OCI-LY7 (cell line): ENCODE results near the gene TAF3. TPM values are rescaled to one million over a fixed set of nuclear protein-coding genes. Genes with fewer than 3 reads are reported as not detected.

Source experiments
- BruUV-seq: library from RNA; stranded (reverse); fragments of 400-500 nt; replicated peaks from 2 replicates; lab custom pipeline; 2021; lab: Mats Ljungman, UMichigan
- CTCF ChIA-PET: fragments of 300-600 bp; sonication (Branson Sonifier 250); formaldehyde crosslinking; loops from one replicate; lab custom pipeline; 2022; ENCODE audit warnings: antibody characterized with exemption; ENCODE audit not compliant: unreplicated experiment; lab: Charles Lee
- POLR2A ChIA-PET: fragments of 300-600 bp; sonication (Branson Sonifier 250); formaldehyde crosslinking; loops from one replicate; lab custom pipeline; 2022; ENCODE audit warnings: antibody characterized with exemption; lab: Charles Lee
- DNase-seq: peaks from one replicate; pipeline ENCODE4 v3.0.0-alpha.2; 2015; ENCODE audit warnings: low spot score
- H2AFZ ChIP-seq: fragments of 200-600 bp; sonication (generic), shearing (Covaris generic); 2 replicates; pipeline ENCODE4 v1.6.1; 2014; ENCODE audit warnings: mild to moderate bottlenecking, antibody characterized with exemption, low read length, moderate library complexity
- H3K27ac ChIP-seq: fragments of 200-600 bp; sonication (generic); 2 replicates; pipeline ENCODE4 v1.5.1; 2014; ENCODE audit warnings: mixed run types, low read depth, mild to moderate bottlenecking, moderate library complexity, low read length, inconsistent platforms; ENCODE audit not compliant: poor library complexity, severe bottlenecking
- H3K36me3 ChIP-seq: fragments of 200-600 bp; sonication (generic); 2 replicates; pipeline ENCODE4 v1.6.1; 2014; ENCODE audit warnings: mild to moderate bottlenecking, antibody characterized with exemption, low read length, moderate library complexity, mixed read lengths; ENCODE audit not compliant: insufficient read depth
- H3K4me1 ChIP-seq: fragments of 200-600 bp; sonication (generic); 2 replicates; pipeline ENCODE4 v1.5.1; 2014; ENCODE audit warnings: mild to moderate bottlenecking, low read length; ENCODE audit not compliant: insufficient read depth, poor library complexity, severe bottlenecking
- H3K4me2 ChIP-seq: fragments of 200-600 bp; sonication (generic); 2 replicates; pipeline ENCODE4 v1.6.1; 2014; ENCODE audit warnings: mild to moderate bottlenecking, low read length
- H3K4me3 ChIP-seq: fragments of 200-600 bp; sonication (generic); 2 replicates; pipeline ENCODE4 v1.5.1; 2014; ENCODE audit warnings: mild to moderate bottlenecking, low read depth, low read length; ENCODE audit not compliant: poor library complexity, severe bottlenecking
- H3K79me2 ChIP-seq: fragments of 200-600 bp; sonication (generic); 2 replicates; pipeline ENCODE4 v1.6.1; 2016; ENCODE audit warnings: low read depth, mild to moderate bottlenecking, low read length, moderate library complexity, mixed read lengths; ENCODE audit not compliant: insufficient read depth
- H3K9me2 ChIP-seq: fragments of 200-600 bp; sonication (generic); 2 replicates; pipeline ENCODE4 v1.6.1; 2016; ENCODE audit warnings: mild to moderate bottlenecking, low read length, mixed read lengths; ENCODE audit not compliant: insufficient read depth
- H3K9me3 ChIP-seq: fragments of 200-600 bp; sonication (generic); 2 replicates; pipeline ENCODE4 v1.6.1; 2014; ENCODE audit warnings: mild to moderate bottlenecking, mixed run types, low read length, mixed read lengths
- H4K20me1 ChIP-seq: fragments of 200-600 bp; sonication (generic); 2 replicates; pipeline ENCODE4 v1.6.1; 2014; ENCODE audit warnings: mild to moderate bottlenecking, antibody characterized with exemption, low read length, moderate library complexity, mixed read lengths; ENCODE audit not compliant: insufficient read depth
- CTCF ChIP-seq: fragments of 200-600 bp; sonication (generic); conservative IDR thresholded peaks from 2 replicates; pipeline ENCODE4 v1.5.1; 2014; ENCODE audit warnings: mild to moderate bottlenecking, antibody characterized with exemption, low read length, moderate library complexity, mixed read lengths
- EZH2phosphoT487 ChIP-seq: fragments of 200-600 bp; sonication (generic); IDR thresholded peaks from 2 replicates; pipeline ENCODE4 v1.6.1; 2018; ENCODE audit warnings: low read depth, borderline replicate concordance, mild to moderate bottlenecking, mixed run types, antibody characterized with exemption, low read length, moderate library complexity, mixed read lengths
- intact Hi-C: fragments of 100-400 bp; cut with micrococcal nuclease; formaldehyde crosslinking; loops from one replicate; pipeline ENCODE4 v1.10.0; 2022; ENCODE audit not compliant: unreplicated experiment
- total RNA-seq, 2 experiments: library from RNA; depleted of rRNA in 1 of 2; stranded (reverse); fragments of >200 nt in 1 of 2; shearing (Covaris generic) in 1 of 2; gene quantifications; 2 replicates each; pipeline ENCODE4 v1.2.3, GENCODE V29; 2014 to 2022

The TAF3 gene
- total RNA-seq, 2 experiments from 2014 or later = 3.8 to 11.1 TPM

- Histone ChIP-seq H3K4me3 (no peak overlapping the region), H3K79me2 (no peaks in the 10 kb centered on the region), H3K27ac (no peak overlapping the region), H3K4me2 (no peak overlapping the region), H3K9me2 (no peaks in the 10 kb centered on the region), H3K9me3 (no peaks in the 10 kb centered on the region), H3K4me1 (no peaks in the 10 kb centered on the region), H4K20me1 (no peaks in the 10 kb centered on the region), H3K36me3 (no peaks in the 10 kb centered on the region), H2AFZ (no peak overlapping the region)
- no peak for TF ChIP-seq CTCF
- ChIA-PET POLR2A (interaction anchor here (0.7 kb wide), 1 partner anchor 31 kb away, joined by 3 read pairs; no protein-coding TSS in a partner anchor), CTCF (no interaction called here)
- intact Hi-C loops = no loop called here
- DNase-seq = no peak
- BruUV-seq = no TSS peak
Measured at GRCh38 chr10:7944537-7944936, 126.2 kb downstream of the TAF3 start.

GRCh38 chr10:7945034-7945433 lies 126.7 kb downstream of the TAF3 start:
- DNase-seq = no peak
- TF ChIP-seq EZH2phosphoT487 (no peak), CTCF (no peak)
- intact Hi-C loops = no loop called here
- no peaks in the 10 kb centered on the region for H4K20me1 ChIP-seq
- H3K4me1 ChIP-seq = no peaks in the 10 kb centered on the region
- no peaks in the 10 kb centered on the region for H3K79me2 ChIP-seq
- ChIA-PET POLR2A (interaction anchor here (0.7 kb wide), 1 partner anchor 31 kb away, joined by 3 read pairs; no protein-coding TSS in a partner anchor), CTCF (no interaction called here)
- H3K9me3 ChIP-seq = no peaks in the 10 kb centered on the region
- no peak overlapping the region for H3K4me2 ChIP-seq
- no peak overlapping the region for H3K4me3 ChIP-seq
- no peaks in the 10 kb centered on the region for H3K9me2 ChIP-seq
- no peaks in the 10 kb centered on the region for H3K36me3 ChIP-seq
- no peak overlapping the region for H3K27ac ChIP-seq
- no TSS peak for BruUV-seq
- H2AFZ ChIP-seq = no peak overlapping the region

- Histone ChIP-seq H3K9me2 (no peaks in the 10 kb centered on the region), H3K4me2 (no peak overlapping the region), H3K9me3 (no peaks in the 10 kb centered on the region), H2AFZ (no peak overlapping the region), H3K4me3 (no peak overlapping the region), H3K36me3 (no peaks in the 10 kb centered on the region), H4K20me1 (no peaks in the 10 kb centered on the region), H3K27ac (no peak overlapping the region), H3K79me2 (no peaks in the 10 kb centered on the region), H3K4me1 (no peaks in the 10 kb centered on the region)
- no TSS peak for BruUV-seq
- no peak for TF ChIP-seq CTCF
- TF ChIP-seq EZH2phosphoT487 = no peak
- no peak for DNase-seq
- CTCF ChIA-PET = no interaction called here
- POLR2A ChIA-PET = no interaction called here
- intact Hi-C loops = no loop called here
Measured at GRCh38 chr10:7945469-7946187, 127.3 kb downstream of the TAF3 start.
